NCI-H82 treated with DMSO at 0.1 percent for 48 hours (cell line): ENCODE data around the gene PRMT5.

ENCODE experiments used
- DNase-seq: peaks from one replicate; lab custom pipeline; 2025; ENCODE audit not compliant: unreplicated experiment; lab: John Stamatoyannopoulos, UW

Gene PRMT5

GRCh38 chr14:22878271-22879246 lies 50.6 kb downstream of the PRMT5 start:
- DNase-seq = no peak

DNA sequence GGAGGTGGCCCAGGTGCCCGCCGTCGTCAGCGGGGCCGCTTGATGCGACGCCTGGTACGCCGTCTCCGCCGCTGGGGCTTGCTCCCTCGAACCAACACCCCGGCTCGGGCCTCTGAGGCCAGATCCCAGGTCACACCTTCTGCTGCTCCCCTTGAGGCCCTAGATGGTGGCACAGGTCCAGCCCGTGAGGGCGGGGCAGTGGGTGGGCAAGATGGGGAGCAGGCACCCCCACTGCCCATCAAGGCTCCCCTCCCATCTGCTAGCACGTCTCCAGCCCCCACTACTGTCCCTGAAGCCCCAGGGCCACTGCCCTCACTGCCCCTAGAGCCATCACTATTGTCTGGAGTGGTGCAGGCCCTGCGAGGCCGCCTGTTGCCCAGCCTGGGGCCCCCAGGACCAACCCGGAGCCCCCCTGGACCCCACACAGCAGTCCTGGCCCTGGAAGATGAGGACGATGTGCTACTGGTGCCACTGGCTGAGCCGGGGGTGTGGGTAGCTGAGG lies 52.1 kb downstream of the PRMT5 start:
- no peak for DNase-seq

GRCh38 chr14:22875748-22876319 lies 53.3 kb downstream of the PRMT5 start:
- DNase-seq = no peak

- DNase-seq = no peak
Observed at GRCh38 chr14:22875003-22875747, 54.0 kb downstream of the PRMT5 start.

GRCh38 chr14:22872833-22873520 lies 56.2 kb downstream of the PRMT5 start:
- DNase-seq = no peak

- peak; percentile 35 for DNase-seq
Observed at GRCh38 chr14:22872033-22872832, 56.9 kb downstream of the PRMT5 start.

DNA sequence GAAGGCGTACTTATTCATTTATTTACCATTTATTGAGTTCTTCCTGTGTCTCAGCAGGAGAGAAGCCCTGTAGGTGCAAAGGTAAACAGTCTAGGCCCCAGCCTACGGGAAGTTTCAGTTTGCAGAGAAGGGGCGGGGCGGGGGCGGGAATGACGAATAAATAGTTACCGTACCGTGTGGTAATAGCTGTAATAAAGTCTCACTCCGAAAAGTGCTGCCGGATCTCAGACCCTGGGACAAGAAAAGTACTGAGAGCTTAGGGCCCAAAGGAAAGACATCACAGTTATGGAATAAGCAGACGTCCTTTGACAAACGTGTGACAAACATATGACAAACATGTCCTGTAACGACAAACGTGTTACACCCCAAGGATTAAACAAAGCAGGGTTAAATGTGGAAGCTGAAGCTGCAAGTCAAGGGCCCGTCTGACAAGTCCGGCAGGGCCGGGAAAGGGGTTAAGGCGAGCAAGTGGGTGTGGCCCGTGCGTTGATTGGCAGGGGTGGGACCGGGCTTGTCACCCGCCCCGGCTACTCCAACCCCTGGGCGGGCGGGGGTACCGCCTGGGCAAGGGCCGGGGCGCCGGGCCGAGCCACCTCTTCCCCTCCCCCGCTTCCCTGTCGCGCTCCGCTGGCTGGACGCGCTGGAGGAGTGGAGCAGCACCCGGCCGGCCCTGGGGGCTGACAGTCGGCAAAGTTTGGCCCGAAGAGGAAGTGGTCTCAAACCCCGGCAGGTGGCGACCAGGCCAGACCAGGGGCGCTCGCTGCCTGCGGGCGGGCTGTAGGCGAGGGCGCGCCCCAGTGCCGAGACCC lies 57.7 kb downstream of the PRMT5 start, which contains the start of gene LRP10:
LRP10 (plus strand) TSS at position 517 of the 809 bp plus-strand sequence. CDS start 564 bp downstream, outside the sequence.
- DNase-seq = peak; percentile 64

DNA sequence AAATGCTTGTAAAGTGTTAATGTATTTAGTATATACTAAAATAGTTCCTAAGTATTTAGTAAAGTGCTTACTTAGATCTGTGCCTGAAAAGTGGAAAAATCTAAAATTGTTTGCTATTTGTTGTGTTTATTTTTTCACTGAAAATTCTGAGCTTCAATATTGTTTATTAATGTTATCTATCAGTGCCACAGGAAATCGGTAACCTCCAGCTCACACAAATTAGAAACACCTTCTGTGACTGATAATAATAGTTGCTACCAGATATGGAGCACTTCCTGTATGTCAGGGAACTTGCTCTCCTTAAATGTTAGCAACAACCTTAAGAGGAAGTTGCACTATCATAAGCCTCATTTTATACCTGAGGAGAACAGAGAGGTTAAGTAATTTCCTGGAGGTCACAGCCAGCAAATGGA lies 58.4 kb downstream of the PRMT5 start:
- DNase-seq = no peak
